GM21737 (cell line): ENCODE measurements around the gene B4GALNT3.
"Not testable (repeated sequence)": the region's sequence is repeated elsewhere in the genome, so short reads cannot be mapped to it uniquely, and the experiment has no call there.

Source experiments
- ATAC-seq: cut with Tn5 transposase; IDR thresholded peaks from one replicate; pipeline ENCODE4 v1.9.1; 2021; ENCODE audit warnings: mild to moderate bottlenecking, moderate library complexity; ENCODE audit not compliant: unreplicated experiment

Gene B4GALNT3

GRCh38 chr12:572532-572899, 112.8 kb downstream of the B4GALNT3 start:
- ATAC-seq = no peak

DNA sequence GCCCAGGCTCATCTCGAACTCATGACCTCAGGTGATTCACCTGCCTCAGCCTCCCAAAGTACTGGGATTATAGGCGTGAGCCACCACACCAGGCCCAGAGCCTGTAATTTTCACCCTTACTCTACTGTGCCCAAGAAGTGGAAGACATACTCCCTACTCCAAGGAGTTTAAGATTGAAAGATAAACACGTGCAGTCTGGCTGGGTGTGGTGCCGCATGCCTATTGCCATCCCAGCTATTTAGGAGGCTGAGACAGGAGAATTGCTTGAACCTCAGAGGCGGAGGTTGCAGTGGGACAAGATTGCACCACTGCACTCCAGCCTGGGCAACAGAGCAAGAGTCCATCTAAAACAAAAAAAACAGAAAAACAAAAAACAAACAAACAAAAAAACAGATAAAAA, 113.5 kb downstream of the B4GALNT3 start:
- ATAC-seq = no peak

DNA sequence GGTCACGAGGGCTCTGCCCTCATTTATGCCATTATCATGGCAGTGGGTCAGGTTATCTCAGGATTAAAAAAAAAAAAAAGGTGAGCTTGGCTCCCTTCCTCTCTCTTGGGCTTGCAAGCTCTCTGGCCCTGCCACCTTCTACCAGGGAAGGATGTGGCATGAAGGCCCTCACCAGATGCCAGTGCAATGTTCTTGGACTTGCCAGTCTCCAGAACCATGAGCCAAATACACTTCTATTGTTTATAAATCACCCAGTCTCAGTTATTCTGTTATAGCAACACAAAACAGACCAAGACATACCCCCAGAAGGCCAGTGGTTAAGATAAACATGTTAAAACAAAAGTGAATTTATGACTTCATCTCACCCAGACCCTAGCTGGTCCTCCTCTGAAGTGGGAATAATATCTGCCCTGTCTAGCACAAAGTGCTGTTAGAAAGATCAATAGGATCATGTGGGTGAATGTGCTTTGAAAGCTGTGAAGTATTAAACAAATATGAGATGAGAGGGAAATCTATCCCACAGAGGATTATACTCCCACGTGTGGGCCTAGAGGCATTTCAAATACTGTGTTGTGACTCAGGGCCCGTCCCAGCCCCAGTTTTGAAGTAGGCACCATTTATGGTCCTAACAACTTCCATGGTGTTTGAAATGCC, 114.9 kb downstream of the B4GALNT3 start:
- no peak for ATAC-seq

GRCh38 chr12:575129-575502, 115.4 kb downstream of the B4GALNT3 start:
- ATAC-seq = no peak

DNA sequence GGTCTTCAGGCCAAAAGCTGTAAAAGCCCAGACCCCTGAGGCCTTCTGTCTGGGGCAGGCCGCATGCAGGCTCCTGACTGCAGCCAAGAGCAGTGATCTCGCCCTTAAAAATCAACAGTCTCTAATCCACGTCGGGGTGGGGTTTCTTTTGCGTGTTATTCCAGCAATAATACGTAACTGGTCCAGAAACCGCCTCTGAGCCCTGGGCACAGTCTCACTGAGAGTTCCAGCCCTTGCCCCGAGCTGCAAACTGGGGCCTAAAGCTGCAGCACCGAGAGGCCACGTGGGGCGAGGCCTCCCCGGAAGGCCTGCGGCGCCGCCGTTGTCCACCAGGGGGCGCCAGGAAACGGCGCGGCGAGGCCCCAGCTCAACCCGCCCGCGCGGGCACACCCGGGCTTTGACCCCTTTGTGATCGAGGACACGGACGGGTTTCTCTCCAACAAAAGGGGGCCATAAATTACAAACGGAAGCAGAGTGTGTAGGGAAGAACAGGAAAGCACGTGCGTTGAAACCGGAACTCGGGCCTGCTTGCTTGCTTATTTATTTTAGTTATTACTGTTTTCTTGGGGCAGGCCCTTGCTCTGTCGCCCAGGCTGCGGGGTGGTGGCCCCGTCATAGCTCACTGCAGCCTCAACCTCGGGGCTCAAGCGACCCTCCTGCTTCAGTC, 116.3 kb downstream of the B4GALNT3 start:
- ATAC-seq = no peak

- no peak for ATAC-seq
These were observed 116.9 kb downstream of the B4GALNT3 start for GRCh38 chr12:576615-577110.

DNA sequence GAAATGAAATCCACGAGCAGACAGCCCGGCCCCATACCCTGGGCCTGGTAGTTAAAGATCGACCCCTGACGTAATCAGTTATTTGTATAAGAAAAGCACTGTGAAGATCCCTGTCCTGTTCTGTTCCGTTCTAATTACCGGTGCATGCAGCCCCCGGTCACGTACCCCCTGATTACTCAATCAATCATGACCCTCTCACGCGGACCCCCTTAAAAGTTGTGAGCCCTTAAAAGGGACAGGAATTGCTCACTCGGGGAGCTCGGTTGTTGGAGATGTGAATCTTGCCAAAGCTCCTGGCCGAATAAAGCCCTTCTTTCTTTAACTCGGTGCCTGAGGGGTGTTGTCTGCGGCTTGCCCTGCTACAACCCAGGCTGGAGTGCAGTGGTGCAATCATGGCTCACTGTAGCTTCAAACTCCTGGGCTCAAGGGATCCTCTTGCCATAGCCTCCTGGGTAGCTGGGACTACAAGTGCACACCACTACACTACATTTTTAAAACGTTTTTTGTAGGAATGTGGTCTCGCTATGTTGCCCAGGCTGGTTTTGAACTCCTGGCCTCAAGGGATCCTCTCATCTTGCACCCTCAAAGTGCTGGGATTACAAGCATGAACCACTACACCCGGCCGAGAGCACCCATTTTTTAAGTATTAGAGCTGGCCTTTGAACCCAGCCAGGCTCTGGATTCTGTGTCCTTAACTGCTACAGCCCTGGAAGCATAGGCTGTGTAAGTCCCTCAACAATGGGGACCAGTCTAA, 118.4 kb downstream of the B4GALNT3 start:
- ATAC-seq = not testable (repeated sequence)

- no peak for ATAC-seq
These were observed 119.1 kb downstream of the B4GALNT3 start for GRCh38 chr12:578748-579419.

DNA sequence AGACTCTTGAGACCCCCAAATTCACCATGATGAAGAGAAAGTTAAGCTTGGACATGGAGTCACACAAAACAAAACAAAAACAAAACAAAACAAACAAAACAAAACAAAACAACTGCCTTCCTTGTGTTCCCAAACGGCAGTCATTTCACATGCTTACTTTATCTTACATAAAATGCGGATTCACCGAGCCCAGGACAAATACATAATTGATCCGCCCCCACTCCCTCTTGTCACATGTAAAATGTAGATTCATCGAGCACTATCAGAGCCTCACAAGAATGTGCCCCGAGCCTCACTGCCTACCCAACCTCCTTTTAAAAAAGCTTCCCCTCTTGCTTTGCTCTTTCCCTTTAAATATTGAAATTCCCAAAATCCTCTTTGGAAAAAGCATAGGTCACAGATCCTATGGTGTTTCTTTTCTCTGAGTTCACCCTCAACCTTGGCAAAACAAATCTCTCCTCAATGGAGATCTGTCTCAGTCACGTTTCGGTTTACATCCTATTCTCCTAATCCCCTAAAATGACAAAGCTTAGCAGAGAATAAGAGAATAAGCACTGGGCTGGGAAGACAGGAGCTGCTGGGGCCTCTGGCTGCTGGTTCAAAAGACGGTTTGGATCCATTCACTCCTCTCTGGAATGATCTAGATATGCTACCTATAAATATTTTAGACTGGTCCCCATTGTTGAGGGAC, 119.8 kb downstream of the B4GALNT3 start:
- ATAC-seq = no peak

DNA sequence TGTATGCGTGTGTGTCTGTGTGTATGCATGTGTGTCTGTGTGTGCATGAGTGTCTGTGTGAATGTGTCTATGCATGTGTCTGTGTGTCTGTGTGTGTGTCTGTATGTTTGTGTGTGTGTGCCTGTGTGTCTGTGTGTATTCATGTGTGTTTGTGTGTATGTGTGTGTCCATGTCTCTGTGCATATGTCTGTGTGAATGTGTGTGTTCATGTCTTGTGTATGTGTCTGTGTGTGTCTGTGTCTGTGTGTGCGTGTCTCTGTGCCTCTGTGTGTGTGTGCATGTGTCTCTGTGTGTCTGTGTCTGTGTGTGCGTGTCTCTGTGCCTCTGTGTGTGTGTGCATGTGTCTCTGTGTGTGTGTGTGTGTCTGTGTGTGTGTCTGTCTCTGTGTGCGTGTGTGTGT, 121.1 kb downstream of the B4GALNT3 start:
- no peak for ATAC-seq

GRCh38 chr12:581321-581720, 121.6 kb downstream of the B4GALNT3 start:
- no peak for ATAC-seq

DNA sequence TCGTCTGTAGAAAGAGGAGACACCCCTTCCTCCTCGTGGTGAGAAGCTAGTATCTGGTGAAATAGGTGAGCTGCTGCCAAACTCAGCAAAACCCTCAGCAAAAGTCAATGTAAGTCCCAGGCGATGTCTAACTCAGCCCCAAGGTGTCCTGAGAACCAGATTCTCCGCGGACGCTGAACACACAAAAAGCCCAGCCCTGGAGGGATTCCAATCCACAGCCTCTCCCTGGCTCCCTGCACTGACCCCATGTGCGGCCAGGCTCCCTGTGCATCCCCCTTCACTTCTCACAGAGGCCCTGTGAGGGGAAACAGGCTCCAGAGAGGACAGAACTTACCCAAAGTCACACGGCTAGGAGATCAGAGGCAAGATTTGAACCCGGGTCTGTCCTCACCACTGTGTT, 122.0 kb downstream of the B4GALNT3 start:
- ATAC-seq = no peak

DNA sequence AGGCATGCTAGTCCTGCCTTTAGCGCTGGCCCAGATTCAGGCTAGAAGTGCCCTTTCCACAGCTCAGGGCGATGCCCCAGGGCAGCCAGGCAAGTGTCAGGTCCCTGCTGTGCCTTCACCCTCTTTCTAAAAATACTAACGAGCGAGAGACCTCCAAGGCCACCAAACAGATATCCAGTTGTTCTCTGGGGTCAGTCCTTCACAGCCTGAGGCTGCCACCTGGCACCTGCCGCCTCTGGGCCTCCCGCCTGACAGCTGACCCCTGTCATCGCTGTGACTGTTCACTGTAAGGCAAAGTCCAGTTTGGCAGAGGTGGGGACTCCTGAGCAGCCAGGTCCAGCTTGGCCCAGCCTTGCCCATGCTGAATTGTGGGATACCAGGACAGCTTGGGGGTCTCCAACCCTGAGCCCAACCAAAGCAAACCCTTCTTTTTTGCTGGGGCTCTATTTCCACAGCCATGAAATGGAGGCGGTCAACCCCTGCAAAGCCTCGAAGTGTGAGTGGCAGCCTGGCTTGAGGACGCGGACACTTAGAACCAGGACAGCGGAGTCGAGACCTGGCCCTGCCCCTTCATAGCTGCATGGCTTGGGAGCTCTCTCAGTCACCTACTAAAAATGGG, 123.6 kb downstream of the B4GALNT3 start:
- ATAC-seq = no peak

GRCh38 chr12:585062-586061, 125.6 kb downstream of the B4GALNT3 start:
- ATAC-seq = no peak

DNA sequence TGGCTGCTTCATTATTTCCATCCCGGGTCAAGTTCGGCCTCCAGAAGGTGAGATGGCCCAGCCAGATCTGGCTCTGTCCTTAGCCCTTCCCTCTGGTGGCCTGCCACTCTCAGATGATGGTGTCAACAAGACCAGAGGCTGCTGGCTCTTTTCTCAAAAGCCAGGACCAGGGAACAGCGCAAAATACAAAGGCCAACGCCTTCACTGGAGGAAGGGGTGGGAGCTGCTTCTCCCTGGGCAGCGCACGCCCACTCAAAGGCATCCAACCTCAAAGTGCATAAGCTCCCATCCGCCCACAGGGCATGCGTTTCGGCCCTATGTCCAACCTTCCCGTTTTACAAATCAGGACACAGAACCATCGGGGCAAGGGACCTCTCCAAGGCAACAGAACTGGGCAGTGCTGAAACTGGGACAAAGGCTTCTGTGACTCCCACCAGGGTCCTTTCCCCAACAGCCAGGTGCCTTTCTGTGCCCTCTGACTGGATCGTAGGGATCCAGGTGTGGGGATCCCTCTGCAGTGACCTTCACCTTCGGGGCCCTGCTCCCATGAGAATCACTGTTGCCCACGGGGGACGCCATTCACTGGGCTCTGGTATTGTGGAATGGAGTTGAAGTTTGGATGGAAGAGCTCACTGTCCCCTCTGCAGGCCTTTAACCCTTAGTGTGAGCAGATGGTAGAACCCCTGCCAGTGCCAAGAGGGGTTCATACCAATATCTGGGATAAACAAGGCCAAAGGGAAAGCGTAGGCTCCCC, 126.8 kb downstream of the B4GALNT3 start:
- ATAC-seq = no peak

DNA sequence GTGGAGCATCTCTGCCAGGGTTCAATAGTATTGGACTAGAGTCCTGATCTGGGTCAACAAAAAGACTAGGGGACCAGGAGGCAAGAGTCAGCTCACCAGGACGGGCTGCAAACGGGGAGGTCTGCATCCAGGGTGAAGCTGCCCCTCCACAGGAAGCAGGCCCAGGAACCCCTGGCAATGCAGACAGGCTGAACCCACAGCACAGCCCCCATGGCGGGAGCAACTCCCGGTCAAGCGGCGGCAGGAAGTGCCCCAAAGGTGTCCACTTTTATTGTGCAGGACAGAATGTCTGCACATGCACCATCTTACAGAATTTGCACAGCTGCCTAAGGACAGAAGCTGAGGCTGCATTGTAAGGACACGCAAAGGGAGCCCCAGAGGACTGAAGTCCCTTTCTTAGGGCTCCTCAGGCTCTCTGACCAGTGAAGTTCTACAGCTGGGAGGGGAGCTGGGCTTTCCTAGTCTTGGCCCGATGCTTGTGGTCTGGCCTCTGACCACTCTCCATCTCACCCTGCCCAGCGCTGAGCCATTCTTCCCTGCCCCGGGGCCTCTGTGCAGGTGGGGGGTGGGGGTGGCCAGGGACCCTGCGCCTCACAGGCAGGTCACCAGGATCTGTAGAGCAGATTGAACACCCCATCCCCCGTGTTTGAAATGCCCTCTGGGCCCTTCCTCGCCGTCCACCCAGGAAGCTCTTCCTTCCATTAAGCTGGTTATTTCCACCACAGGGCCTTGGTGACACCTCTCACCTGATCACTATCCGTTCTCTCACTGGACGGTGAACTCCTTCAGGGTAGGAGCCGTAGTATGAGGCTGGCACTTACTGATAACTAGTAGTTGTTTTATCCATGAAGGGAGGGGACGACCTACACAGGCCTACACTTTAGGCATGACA, 127.6 kb downstream of the B4GALNT3 start:
- no peak for ATAC-seq

DNA sequence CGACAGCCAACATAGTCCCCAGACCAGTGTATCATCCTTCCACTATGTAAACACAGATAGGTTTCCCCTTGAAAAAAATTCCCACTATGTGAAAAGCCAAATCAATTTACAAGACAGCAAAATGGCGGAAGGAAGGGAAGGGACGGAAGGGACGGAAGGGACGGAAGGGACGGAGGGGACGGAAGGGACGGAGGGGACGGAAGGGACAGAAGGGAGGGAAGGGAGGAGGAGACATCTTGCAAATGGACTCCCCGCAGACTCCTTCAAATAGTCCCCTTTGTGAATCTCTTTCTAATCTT, 128.2 kb downstream of the B4GALNT3 start:
- ATAC-seq = no peak

DNA sequence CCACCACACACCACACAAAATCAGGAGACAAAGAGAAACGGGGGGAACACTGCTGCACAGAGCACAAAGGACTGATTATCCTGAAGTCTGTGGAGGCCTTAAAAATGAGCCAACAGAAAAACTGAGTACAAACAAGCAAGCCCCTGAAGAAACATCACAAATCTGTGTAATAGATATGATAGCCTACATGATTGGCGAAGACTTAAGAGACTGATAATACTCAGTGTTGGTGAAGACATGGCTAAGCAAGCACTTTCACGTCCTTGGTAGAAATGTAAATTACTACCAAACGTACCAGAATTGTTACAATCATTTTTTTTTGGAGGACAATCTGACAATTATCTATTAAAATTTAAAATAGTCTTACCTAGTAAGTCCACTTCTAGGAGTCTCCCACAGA, 128.9 kb downstream of the B4GALNT3 start:
- ATAC-seq = no peak
